ENCODE measurements around the gene LCLAT1. TPM values are rescaled to one million over a fixed set of nuclear protein-coding genes. Genes with fewer than 3 reads are reported as not detected.

The LCLAT1 gene
- polyA plus RNA-seq, 1 donor (not counting 4 experiments of a cell fraction or from before 2014, with no cell fraction given), result 17.1 TPM

- Histone ChIP-seq H3K36me3 (ENCODE audit: control insufficient read depth in 2 of 2, extremely low read depth in 1 of 2, insufficient read depth in 2 of 2, low read length in 2 of 2) (peaks cover 0 to 2% of the 10 kb centered on the region in 2 experiments), H3K9me1 (ENCODE audit: control insufficient read depth, extremely low read depth, insufficient read depth, low read length) (no peaks in the 10 kb centered on the region), H3K79me2 (ENCODE audit: control insufficient read depth, insufficient read depth, low read length) (no peaks in the 10 kb centered on the region), H3K9me3 (ENCODE audit: control insufficient read depth, low read depth, low read length) (peaks cover 3% of the 10 kb centered on the region), H3K27ac (ENCODE audit: control insufficient read depth, insufficient read depth, low read length) (no peak overlapping the region), H3K27me3 (ENCODE audit: control insufficient read depth, extremely low read depth, insufficient read depth, low read length) (no peaks in the 10 kb centered on the region), H3K4me3 (ENCODE audit: control insufficient read depth in 2 of 3, extremely low read depth in 1 of 3, insufficient read depth in 2 of 3, low read depth in 1 of 3, low read length in 3 of 3) (no peak overlapping the region), H2AFZ (ENCODE audit: control insufficient read depth, low read length) (no peak overlapping the region), H3K9ac (ENCODE audit: control insufficient read depth, extremely low read depth, insufficient read depth, low read length) (no peak overlapping the region), H3K4me2 (ENCODE audit: control insufficient read depth, extremely low read depth, insufficient read depth, low read depth, low read length) (no peak overlapping the region), H4K20me1 (ENCODE audit: control insufficient read depth, extremely low read depth, insufficient read depth, low read length) (no peaks in the 10 kb centered on the region), H3K4me1 (ENCODE audit: control insufficient read depth, extremely low read depth, insufficient read depth, low read length) (no peaks in the 10 kb centered on the region)
- no peak for TF ChIP-seq CTCF (optimal IDR thresholded peaks at IDR 0.05 in 1 of 3, IDR thresholded peaks at IDR 0.05 in 1 of 3, conservative IDR thresholded peaks at IDR 0.05 in 1 of 3; ENCODE audit: extremely low read depth in 1 of 3, insufficient read depth in 2 of 3, low read length in 3 of 3)
- no peak for TF ChIP-seq EZH2 (IDR thresholded peaks at IDR 0.05; ENCODE audit: low read length)
- no peak for DNase-seq (ENCODE audit: low read depth, low spot score)
- dilution Hi-C loops (cut with MboI; ENCODE audit: extremely low pct_ligation_motif_present, low sequenced_read_pairs), result no loop called here
- FAIRE-seq, result no peak
Measured at GRCh38 chr2:30522421-30522820, 75.4 kb downstream of the LCLAT1 start.

- H3K27ac ChIP-seq (ENCODE audit: control insufficient read depth, insufficient read depth, low read length), result no peak overlapping the region
Measured at GRCh38 chr2:30527411-30527810, 80.4 kb downstream of the LCLAT1 start.

More at GRCh38 chr2:30527411-30527810, 80.4 kb downstream of the LCLAT1 start:
- H3K27me3 ChIP-seq (ENCODE audit: control insufficient read depth, extremely low read depth, insufficient read depth, low read length), result no peaks in the 10 kb centered on the region
- no peaks in the 10 kb centered on the region for H3K9me1 ChIP-seq (ENCODE audit: control insufficient read depth, extremely low read depth, insufficient read depth, low read length)
- no peaks in the 10 kb centered on the region for H3K9me3 ChIP-seq (ENCODE audit: control insufficient read depth, low read depth, low read length)
- no peaks in the 10 kb centered on the region for H3K4me1 ChIP-seq (ENCODE audit: control insufficient read depth, extremely low read depth, insufficient read depth, low read length)
- no peak overlapping the region for H3K4me3 ChIP-seq (ENCODE audit: control insufficient read depth in 2 of 3, extremely low read depth in 1 of 3, insufficient read depth in 2 of 3, low read depth in 1 of 3, low read length in 3 of 3)
- no peak for DNase-seq (ENCODE audit: low read depth, low spot score)
- FAIRE-seq, result no peak
- no peaks in the 10 kb centered on the region for H3K36me3 ChIP-seq (ENCODE audit: control insufficient read depth in 2 of 2, extremely low read depth in 1 of 2, insufficient read depth in 2 of 2, low read length in 2 of 2)
- TF ChIP-seq CTCF (optimal IDR thresholded peaks at IDR 0.05 in 1 of 3, IDR thresholded peaks at IDR 0.05 in 1 of 3, conservative IDR thresholded peaks at IDR 0.05 in 1 of 3; ENCODE audit: extremely low read depth in 1 of 3, insufficient read depth in 2 of 3, low read length in 3 of 3) (no peak), EZH2 (IDR thresholded peaks at IDR 0.05; ENCODE audit: low read length) (no peak)
- dilution Hi-C loops (cut with MboI; ENCODE audit: extremely low pct_ligation_motif_present, low sequenced_read_pairs), result no loop called here
- H2AFZ ChIP-seq (ENCODE audit: control insufficient read depth, low read length), result no peak overlapping the region
- no peaks in the 10 kb centered on the region for H4K20me1 ChIP-seq (ENCODE audit: control insufficient read depth, extremely low read depth, insufficient read depth, low read length)
- no peak overlapping the region for H3K9ac ChIP-seq (ENCODE audit: control insufficient read depth, extremely low read depth, insufficient read depth, low read length)
- H3K79me2 ChIP-seq (ENCODE audit: control insufficient read depth, insufficient read depth, low read length), result no peaks in the 10 kb centered on the region
- H3K4me2 ChIP-seq (ENCODE audit: control insufficient read depth, extremely low read depth, insufficient read depth, low read depth, low read length), result no peak overlapping the region
